Stimulated activated CD8-positive, alpha-beta memory T cell treated with anti-CD3 and anti-CD28 coated beads, Interleukin-15, amount 100 ng/mL, for 24 hours (primary cell): ENCODE results near the gene PP2D1.
"Not testable (repeated sequence)": the region's sequence is repeated elsewhere in the genome, so short reads cannot be mapped to it uniquely, and the experiment has no call there.

Experiments
- DNase-seq: peaks from one replicate; pipeline ENCODE4 v3.0.0-alpha.2; 2020; ENCODE audit warnings: low read depth

Gene PP2D1

GRCh38 chr3:20012164-20012563 lies at the start of gene PP2D1:
Gene PP2D1 (minus strand): TSS chr3:20012264. CDS start chr3:20012072, 192 bp downstream.
- DNase-seq = no peak

DNA sequence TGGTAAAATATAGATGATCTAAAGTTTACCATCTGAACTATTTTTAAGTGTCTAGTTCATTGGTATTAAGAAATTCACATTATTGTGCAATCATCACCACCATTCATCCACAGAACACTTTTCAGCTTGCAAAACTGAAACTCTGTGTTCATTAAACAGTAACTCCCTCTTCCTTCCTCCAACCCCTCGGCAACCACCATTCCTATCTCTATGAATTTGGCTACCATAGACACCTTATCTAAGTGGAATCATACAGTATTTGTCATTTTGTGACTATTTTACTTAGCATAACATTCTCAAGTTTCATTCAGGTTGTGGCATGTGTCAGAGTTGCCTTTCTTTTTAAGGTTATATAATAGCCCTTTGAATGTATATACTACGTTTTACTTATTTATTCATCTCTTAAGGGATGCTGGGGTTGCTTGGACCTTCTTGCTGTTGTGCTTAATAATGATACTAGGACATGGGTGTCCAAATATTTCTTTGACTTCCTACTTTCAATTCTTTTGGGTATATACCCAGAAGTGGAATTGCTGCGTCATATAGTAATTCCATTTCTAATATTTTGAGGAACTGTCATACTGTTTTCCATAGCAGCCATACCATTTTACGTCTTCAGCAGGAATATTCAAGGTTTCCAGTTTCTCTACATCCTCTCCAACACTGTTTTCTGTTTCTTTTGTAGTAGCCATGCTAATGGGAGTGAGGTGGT lies 49.1 kb upstream of the PP2D1 start:
- no peak for DNase-seq

GRCh38 chr3:20059929-20060328 lies 47.9 kb upstream of the PP2D1 start:
- DNase-seq = no peak

DNA sequence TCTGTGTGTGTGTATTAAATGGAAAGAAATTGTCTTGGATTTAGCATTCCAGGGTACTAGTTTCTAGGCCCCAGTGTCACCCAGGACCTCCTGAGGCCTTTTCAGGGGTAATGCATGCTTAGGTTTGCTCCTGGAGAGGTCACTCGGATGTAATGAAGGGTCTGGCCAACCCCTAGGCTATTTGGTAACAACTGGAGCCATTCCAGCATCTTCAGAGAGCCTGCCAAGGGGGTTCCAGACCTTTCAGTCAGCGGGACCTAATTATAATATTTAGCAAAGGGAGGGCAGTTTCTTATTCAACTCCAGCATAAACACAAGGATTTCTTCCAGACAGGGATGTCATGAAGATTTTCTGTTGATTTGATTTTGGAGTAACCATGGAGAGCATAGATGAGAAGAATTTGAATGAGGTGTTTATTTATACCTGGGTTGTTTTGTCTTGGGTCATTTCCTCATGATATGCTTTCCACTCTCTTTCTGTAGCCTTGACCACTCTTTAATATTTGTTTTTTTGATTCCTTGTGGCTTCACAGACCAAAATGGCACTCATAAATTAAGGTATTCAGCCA lies 45.6 kb upstream of the PP2D1 start:
- no peak for DNase-seq

DNA sequence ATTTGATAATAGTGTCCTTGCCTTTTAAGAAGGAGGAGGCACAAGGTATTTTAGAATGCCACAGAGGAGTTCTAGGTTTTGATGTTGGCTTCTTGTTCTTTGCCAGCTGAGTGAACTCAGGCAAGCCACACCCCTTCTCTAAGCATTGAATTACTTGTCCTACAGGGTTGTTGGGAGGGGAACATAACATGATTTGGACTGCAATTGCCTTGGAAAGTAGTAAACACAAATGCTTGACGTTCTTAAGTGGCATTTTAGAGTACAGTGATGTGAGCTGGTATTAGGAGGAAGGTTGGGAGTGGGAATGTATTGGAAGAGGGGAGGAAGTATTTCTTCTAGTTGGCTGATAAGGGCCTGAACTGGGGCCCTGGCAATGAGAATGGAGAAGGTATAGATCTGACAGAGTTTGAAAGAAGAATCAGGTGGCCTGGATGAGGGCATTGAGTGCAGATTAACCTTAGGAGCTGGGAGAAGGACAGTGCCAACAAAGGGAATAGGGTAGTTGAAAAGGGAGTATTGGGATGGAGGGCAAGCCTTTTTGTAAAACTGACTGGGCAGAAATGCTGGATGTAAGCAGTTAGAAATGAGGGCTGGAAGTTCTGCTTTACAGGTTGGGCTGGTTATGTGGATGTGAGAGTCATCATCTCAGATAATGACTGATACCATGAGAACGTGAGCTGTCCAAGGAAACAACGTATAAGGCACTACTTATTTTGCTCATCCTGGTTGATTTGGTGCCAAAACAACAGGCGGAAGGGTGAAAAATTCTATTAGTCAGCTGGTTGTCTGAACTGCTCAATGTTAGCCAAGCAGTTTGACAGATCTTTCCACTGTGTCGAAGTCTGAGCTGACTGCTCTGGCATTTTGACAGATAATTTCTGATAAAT lies 44.9 kb upstream of the PP2D1 start:
- DNase-seq = no peak

GRCh38 chr3:20055842-20056241 lies 43.8 kb upstream of the PP2D1 start:
- no peak for DNase-seq

- DNase-seq = no peak
Observed at GRCh38 chr3:20055020-20055775, 43.1 kb upstream of the PP2D1 start.

- DNase-seq = peak; percentile 22
Observed at GRCh38 chr3:20054549-20054987, 42.5 kb upstream of the PP2D1 start.

DNA sequence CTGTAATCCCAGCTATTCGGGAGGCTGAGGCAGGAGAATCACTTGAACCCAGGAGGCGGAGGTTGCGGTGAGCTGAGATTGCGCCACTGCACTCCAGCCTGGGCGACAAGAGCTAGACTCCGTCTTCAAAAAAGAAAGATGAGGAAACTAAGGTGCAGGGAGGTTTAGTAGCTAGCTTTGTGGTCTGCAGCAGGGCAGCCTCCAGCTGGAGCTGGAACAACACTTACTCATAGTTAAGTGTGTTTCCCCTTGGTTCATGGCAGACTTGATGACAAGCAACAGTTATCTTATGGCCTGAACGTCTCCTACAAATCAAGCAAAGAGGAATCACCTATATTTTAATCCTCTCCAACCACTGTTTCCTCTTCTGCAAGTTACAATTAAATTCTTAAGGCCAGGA lies 40.8 kb upstream of the PP2D1 start:
- DNase-seq = no peak

GRCh38 chr3:20051123-20051806 lies 39.2 kb upstream of the PP2D1 start:
- no peak for DNase-seq

GRCh38 chr3:20047976-20048883 lies 36.2 kb upstream of the PP2D1 start:
- no peak for DNase-seq

- no peak for DNase-seq
Observed at GRCh38 chr3:20047341-20047779, 35.3 kb upstream of the PP2D1 start.

DNA sequence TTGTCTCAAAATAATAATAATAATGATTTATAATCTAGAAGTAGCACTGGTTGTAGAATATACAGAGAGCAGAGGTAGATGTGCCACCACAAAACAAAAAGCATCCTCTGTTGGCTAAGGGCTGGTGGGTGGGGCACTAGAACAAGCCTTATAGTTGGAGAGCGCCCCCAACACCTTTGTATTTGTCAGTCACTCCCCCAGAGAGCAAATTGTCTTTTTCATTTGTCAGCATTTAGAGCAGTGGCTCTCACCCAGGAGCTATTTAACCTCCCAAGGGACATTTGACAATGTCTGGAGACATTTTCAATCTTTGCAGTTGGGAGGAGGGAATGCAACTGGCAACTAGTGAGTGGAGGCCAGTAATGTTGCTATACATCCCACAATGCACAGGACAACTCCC lies 34.5 kb upstream of the PP2D1 start:
- no peak for DNase-seq

- DNase-seq = not testable (repeated sequence)
Observed at GRCh38 chr3:20045141-20045540, 33.1 kb upstream of the PP2D1 start.

DNA sequence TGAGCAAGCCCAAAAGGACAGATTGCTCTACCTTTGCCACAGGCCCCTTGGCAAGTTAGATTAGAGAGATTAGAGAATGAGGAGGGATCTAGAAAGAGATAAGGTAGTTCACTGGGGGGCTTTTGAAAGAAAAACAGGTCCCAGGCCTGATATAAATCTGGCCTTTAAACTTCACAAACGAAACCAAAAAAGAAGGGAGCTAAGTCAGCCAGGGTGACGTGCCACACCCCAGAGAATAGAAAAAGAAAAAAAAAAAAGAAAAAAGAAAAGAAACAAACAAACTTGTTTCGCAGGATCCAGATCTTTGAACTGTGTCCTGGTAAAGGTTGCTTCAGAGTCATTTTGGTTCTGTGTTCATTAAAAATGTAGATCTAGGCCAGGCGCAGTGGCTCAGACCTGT lies 31.8 kb upstream of the PP2D1 start:
- DNase-seq = no peak

DNA sequence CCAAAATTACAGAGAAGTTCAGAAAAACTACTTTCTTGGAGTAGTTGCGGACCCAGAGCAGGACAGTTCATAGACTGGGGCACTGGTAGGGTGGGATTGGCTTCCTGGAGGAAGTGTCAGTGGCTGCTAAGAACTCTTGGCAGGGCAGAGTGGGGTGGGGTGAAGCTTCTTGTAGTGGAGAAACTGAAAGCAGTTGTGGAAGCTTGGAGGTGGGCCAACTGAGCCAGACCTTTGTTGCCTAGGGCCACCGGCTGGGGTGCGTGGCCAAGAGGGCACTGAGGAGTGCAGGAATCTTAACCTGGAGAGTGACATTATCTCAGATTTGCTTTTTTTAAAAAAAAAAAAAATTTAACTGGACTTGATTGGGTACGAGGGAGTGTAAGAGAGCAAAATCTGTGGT lies 31.3 kb upstream of the PP2D1 start:
- no peak for DNase-seq

GRCh38 chr3:20042331-20042730 lies 30.3 kb upstream of the PP2D1 start:
- DNase-seq = no peak

GRCh38 chr3:20041197-20041780 lies 29.2 kb upstream of the PP2D1 start:
- peak; percentile 57 for DNase-seq

DNA sequence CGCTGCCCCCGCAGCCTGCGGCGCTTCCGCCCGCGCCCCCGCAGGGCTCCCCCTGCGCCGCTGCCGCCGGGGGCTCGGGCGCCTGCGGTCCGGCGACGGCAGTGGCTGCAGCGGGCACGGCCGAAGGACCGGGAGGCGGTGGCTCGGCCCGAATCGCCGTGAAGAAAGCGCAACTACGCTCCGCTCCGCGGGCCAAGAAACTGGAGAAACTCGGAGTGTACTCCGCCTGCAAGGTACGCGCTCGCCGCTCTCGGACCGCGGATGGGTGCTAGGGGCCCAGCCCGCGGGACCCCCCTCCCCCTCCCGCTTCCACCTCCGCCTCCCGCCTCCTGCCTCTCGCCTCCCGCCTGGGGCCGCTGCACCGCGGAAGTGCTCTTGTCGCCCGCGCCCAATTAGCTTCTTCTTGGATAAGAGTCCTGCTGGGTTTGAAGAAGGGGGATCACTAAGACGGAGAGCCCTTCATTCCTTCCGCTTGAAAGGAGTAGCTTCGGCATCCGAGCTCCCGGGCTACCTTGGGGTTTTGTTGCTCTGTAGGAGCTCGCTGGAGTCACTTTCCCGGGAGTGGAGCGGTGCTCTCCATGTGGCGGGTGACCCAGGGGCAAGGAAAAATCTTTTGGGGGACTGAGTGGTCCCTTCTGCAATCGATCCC lies 28.6 kb upstream of the PP2D1 start:
- DNase-seq = peak; percentile 22
